Dermis microvascular lymphatic vessel endothelial cell (primary cell): ENCODE measurements around the gene GABARAPL2. TPM values are rescaled to one million over a fixed set of nuclear protein-coding genes. Genes with fewer than 3 reads are reported as not detected.
"Not testable (repeated sequence)": the region's sequence is repeated elsewhere in the genome, so short reads cannot be mapped to it uniquely, and the experiment has no call there.

ENCODE experiments used
- DNase-seq, 2 donors: peaks; one replicate each; pipeline versions ENCODE4 v3.0.0 to v3.0.0-alpha.2; 2010; ENCODE audit warnings: low read depth in 2 of 2
- total RNA-seq: library from RNA; depleted of rRNA; stranded (reverse); fragments of >200 nt; gene quantifications from 2 replicates; pipeline ENCODE4 v1.2.1, GENCODE V29; 2014

The GABARAPL2 gene
- 47.5 and 79.4 TPM in 2 replicates for total RNA-seq

GRCh38 chr16:75566040-75566757 lies at the start of gene GABARAPL2:
Gene GABARAPL2 (plus strand): TSS chr16:75566379. CDS start chr16:75566487, 108 bp downstream.
- DNase-seq = peak; percentile 47 to 83

- no peak for DNase-seq
Observed at GRCh38 chr16:75519175-75519574, 47.0 kb upstream of the GABARAPL2 start.

GRCh38 chr16:75526032-75526790 lies 40.0 kb upstream of the GABARAPL2 start:
- DNase-seq = no peak

GRCh38 chr16:75527825-75528299 lies 38.3 kb upstream of the GABARAPL2 start:
- no peak for DNase-seq

- DNase-seq = no peak
Observed at GRCh38 chr16:75529056-75529905, 36.9 kb upstream of the GABARAPL2 start.

GRCh38 chr16:75529959-75530358 lies 36.2 kb upstream of the GABARAPL2 start:
- no peak for DNase-seq

GRCh38 chr16:75532142-75532765 lies 33.9 kb upstream of the GABARAPL2 start:
- no peak for DNase-seq

GRCh38 chr16:75532791-75533190 lies 33.4 kb upstream of the GABARAPL2 start:
- DNase-seq = no peak

- DNase-seq = no peak
Observed at GRCh38 chr16:75534560-75535205, 31.5 kb upstream of the GABARAPL2 start.

GRCh38 chr16:75535211-75535843 lies 30.9 kb upstream of the GABARAPL2 start:
- no peak for DNase-seq

GRCh38 chr16:75535901-75536300 lies 30.3 kb upstream of the GABARAPL2 start, which contains the start of gene CHST5:
Gene CHST5 (minus strand): TSS chr16:75536108. CDS start chr16:75530384, 5,724 bp downstream.
- DNase-seq = no peak

GRCh38 chr16:75537776-75538175 lies 28.4 kb upstream of the GABARAPL2 start:
- DNase-seq = no peak

GRCh38 chr16:75538882-75539565 lies 27.2 kb upstream of the GABARAPL2 start:
- not testable (repeated sequence) for DNase-seq

GRCh38 chr16:75541236-75541635 lies 24.9 kb upstream of the GABARAPL2 start:
- no peak for DNase-seq

GRCh38 chr16:75542462-75542861 lies 23.7 kb upstream of the GABARAPL2 start:
- DNase-seq = not testable (repeated sequence)

- DNase-seq = not testable (repeated sequence)
Observed at GRCh38 chr16:75545879-75546278, 20.3 kb upstream of the GABARAPL2 start.

GRCh38 chr16:75546293-75546692 lies 19.9 kb upstream of the GABARAPL2 start:
- no peak for DNase-seq

- DNase-seq = not testable (repeated sequence)
Observed at GRCh38 chr16:75548456-75548855, 17.7 kb upstream of the GABARAPL2 start.

- peak; percentile 51 to 88 for DNase-seq
Observed at GRCh38 chr16:75550211-75550662, 15.9 kb upstream of the GABARAPL2 start.
